Choroid plexus epithelial cell (primary cell): ENCODE measurements around the gene CHMP6.
A peak's percentile ranks its signal among the peaks of the same experiment; 100 is the strongest.

ENCODE experiments used
- DNase-seq: peaks from one replicate; pipeline ENCODE4 v3.0.0-alpha.2; 2010; ENCODE audit warnings: low read depth
- H3K4me3 ChIP-seq: 2 replicates; pipeline ENCODE4 v1.5.1; 2011; ENCODE audit warnings: low read depth, mild to moderate bottlenecking, control low read depth, low read length, moderate library complexity
- CTCF ChIP-seq: conservative IDR thresholded peaks from 2 replicates; pipeline ENCODE4 v1.5.1; 2011; ENCODE audit warnings: low read depth, mild to moderate bottlenecking, control low read depth, inconsistent platforms, low read length, moderate library complexity

The CHMP6 gene

GRCh38 chr17:81034779-81035520 is 43.3 kb downstream of the CHMP6 start, which contains the start of gene BAIAP2:
Gene BAIAP2, plus strand, starts transcription at chr17:81035151. Its CDS starts 104 bp downstream, at chr17:81035255.
- peak; percentile 96 for DNase-seq
- H3K4me3 ChIP-seq, result peak within 1 kb of the TSS; percentile 76
- TF ChIP-seq CTCF, result no peak

GRCh38 chr17:81035521-81036196 is 44.0 kb downstream of the CHMP6 start:
- TF ChIP-seq CTCF, result no peak
- peak overlapping the region; percentile 76 for H3K4me3 ChIP-seq
- peak; percentile 42 for DNase-seq

GRCh38 chr17:81036197-81036941 is 44.7 kb downstream of the CHMP6 start:
- peak overlapping the region; percentile 76 for H3K4me3 ChIP-seq
- TF ChIP-seq CTCF, result no peak
- DNase-seq, result no peak

GRCh38 chr17:81037026-81037797 is 45.6 kb downstream of the CHMP6 start:
- H3K4me3 ChIP-seq, result no peak overlapping the region
- TF ChIP-seq CTCF, result no peak
- no peak for DNase-seq

GRCh38 chr17:81037798-81038733 is 46.4 kb downstream of the CHMP6 start:
- no peak for TF ChIP-seq CTCF
- DNase-seq, result peak; percentile 38
- no peak overlapping the region for H3K4me3 ChIP-seq
